Mesendoderm (in vitro differentiated cells): ENCODE data around the gene OR8I2. TPM values are rescaled to one million over a fixed set of nuclear protein-coding genes. Genes with fewer than 3 reads are reported as not detected.
"Not testable (repeated sequence)": the region's sequence is repeated elsewhere in the genome, so short reads cannot be mapped to it uniquely, and the experiment has no call there.

Experiments used
- DNase-seq: peaks from one replicate; pipeline ENCODE4 v3.0.0; 2013
- H2AK5ac ChIP-seq: 2 replicates; pipeline ENCODE4 v1.6.1; 2013; ENCODE audit warnings: low read length, inconsistent platforms
- H2BK120ac ChIP-seq: 2 replicates; pipeline ENCODE4 v1.6.1; 2013; ENCODE audit warnings: low read depth, mild to moderate bottlenecking, low read length, moderate library complexity, mixed read lengths
- H2BK15ac ChIP-seq: replicated peaks from 2 replicates; pipeline ENCODE4 v1.6.1; 2013; ENCODE audit warnings: low read depth, mild to moderate bottlenecking, moderate library complexity
- H2BK5ac ChIP-seq: 2 replicates; pipeline ENCODE4 v1.6.1; 2013; ENCODE audit warnings: low read length, inconsistent platforms
- H3K18ac ChIP-seq: 2 replicates; pipeline ENCODE4 v1.6.1; 2013; ENCODE audit warnings: mild to moderate bottlenecking, low read length, mixed read lengths
- H3K23ac ChIP-seq: one replicate; pipeline ENCODE4 v1.6.1; 2013; ENCODE audit warnings: low read length
- H3K27ac ChIP-seq: 2 replicates; pipeline ENCODE4 v1.5.1; 2013; ENCODE audit warnings: low read depth, mild to moderate bottlenecking, inconsistent platforms, low read length, moderate library complexity
- H3K27me3 ChIP-seq: 2 replicates; pipeline ENCODE4 v1.6.1; 2013; ENCODE audit warnings: low read length, control low read depth, mild to moderate bottlenecking, inconsistent platforms; ENCODE audit not compliant: insufficient read depth, poor library complexity
- H3K36me3 ChIP-seq: 2 replicates; pipeline ENCODE4 v1.6.1; 2013; ENCODE audit warnings: low read length, inconsistent platforms; ENCODE audit not compliant: control insufficient read depth, insufficient read depth
- H3K4ac ChIP-seq: one replicate; pipeline ENCODE4 v1.6.1; 2013; ENCODE audit warnings: low read depth, mild to moderate bottlenecking, low read length, moderate library complexity
- H3K4me1 ChIP-seq: 2 replicates; pipeline ENCODE4 v1.6.1; 2013; ENCODE audit warnings: low read depth, low read length, inconsistent platforms; ENCODE audit not compliant: control insufficient read depth
- H3K4me2 ChIP-seq: 2 replicates; pipeline ENCODE4 v1.6.1; 2013; ENCODE audit warnings: low read length
- H3K4me3 ChIP-seq: 2 replicates; pipeline ENCODE4 v1.5.1; 2013; ENCODE audit warnings: mild to moderate bottlenecking, low read length
- H3K56ac ChIP-seq: one replicate; pipeline ENCODE4 v1.6.1; 2013; ENCODE audit warnings: low read length
- H3K79me1 ChIP-seq: 2 replicates; pipeline ENCODE4 v1.6.1; 2013; ENCODE audit warnings: low read length, inconsistent platforms
- H3K79me2 ChIP-seq: 2 replicates; pipeline ENCODE4 v1.6.1; 2013; ENCODE audit warnings: mild to moderate bottlenecking, low read length; ENCODE audit not compliant: control insufficient read depth, insufficient read depth
- H3K9ac ChIP-seq: 2 replicates; pipeline ENCODE4 v1.6.1; 2013; ENCODE audit warnings: low read length, inconsistent platforms
- H4K5ac ChIP-seq: one replicate; pipeline ENCODE4 v1.6.1; 2013; ENCODE audit warnings: low read length
- H4K8ac ChIP-seq: one replicate; pipeline ENCODE4 v1.6.1; 2013; ENCODE audit warnings: low read depth, mild to moderate bottlenecking, control low read depth, low read length, moderate library complexity
- WGBS: extraction: QIAGEN DNeasy Blood & Tissue Kit; methylation state at CpG from one replicate; pipeline ENCODE4 v1.1.7; 2013; ENCODE audit warnings: low lambda C conversion rate, missing lambda C conversion rate; ENCODE audit not compliant: insufficient coverage; ENCODE audit errors: extremely low coverage; 5-methylcytosine and 5-hydroxymethylcytosine counted together
- polyA plus RNA-seq, 2 experiments: library from polyadenylated mRNA; stranded (reverse); fragments of 200-250 nt; gene quantifications; one replicate each; pipeline ENCODE4 v1.2.3, GENCODE V29; 2013

The OR8I2 gene
- polyA plus RNA-seq (2013, experiment 1 of 2), result not detected
- polyA plus RNA-seq (2013, experiment 2 of 2), result not detected

GRCh38 chr11:56093008-56093407 lies at the start of gene OR8I2:
Gene OR8I2, plus strand, starts transcription at chr11:56093308. Its CDS starts 0 bp downstream, at chr11:56093308.
- H4K5ac ChIP-seq, result no peak within 1 kb of the TSS
- no peak within 1 kb of the TSS for H4K8ac ChIP-seq
- no peak within 1 kb of the TSS for H3K9ac ChIP-seq
- H2BK5ac ChIP-seq, result no peak within 1 kb of the TSS
- no peaks in the 10 kb centered on the region for H3K4me1 ChIP-seq
- H3K36me3 ChIP-seq, result no peaks in the 10 kb centered on the region
- no peak within 1 kb of the TSS for H3K4me2 ChIP-seq
- H2BK120ac ChIP-seq, result no peak within 1 kb of the TSS
- no peak within 1 kb of the TSS for H3K18ac ChIP-seq
- H3K4me3 ChIP-seq, result no peak within 1 kb of the TSS
- no peak within 1 kb of the TSS for H3K23ac ChIP-seq
- H3K56ac ChIP-seq, result no peak within 1 kb of the TSS
- no peaks in the 10 kb centered on the region for H3K27me3 ChIP-seq
- no peaks in the 10 kb centered on the region for H3K79me2 ChIP-seq
- no peak within 1 kb of the TSS for H2AK5ac ChIP-seq
- H3K27ac ChIP-seq, result no peak within 1 kb of the TSS
- H2BK15ac ChIP-seq, result no peak within 1 kb of the TSS
- whole genome bisulfite sequencing, result no CpG with 5 or more reads among the region's 3 CpGs
- H3K79me1 ChIP-seq, result no peaks in the 10 kb centered on the region
- H3K4ac ChIP-seq, result no peak within 1 kb of the TSS
- DNase-seq, result no peak

GRCh38 chr11:56045538-56045937 lies 47.6 kb upstream of the OR8I2 start:
- H3K4me2 ChIP-seq, result no peak overlapping the region
- no peak for DNase-seq
- H3K4me1 ChIP-seq, result no peaks in the 10 kb centered on the region
- H2BK15ac ChIP-seq, result no peak overlapping the region
- H2BK120ac ChIP-seq, result no peak overlapping the region
- no peak overlapping the region for H2AK5ac ChIP-seq
- no peaks in the 10 kb centered on the region for H3K79me2 ChIP-seq
- H3K56ac ChIP-seq, result no peak overlapping the region
- H3K36me3 ChIP-seq, result no peaks in the 10 kb centered on the region
- no peaks in the 10 kb centered on the region for H3K27me3 ChIP-seq
- no peak overlapping the region for H3K23ac ChIP-seq
- H3K4ac ChIP-seq, result no peak overlapping the region
- WGBS, result no CpG with 5 or more reads among the region's 1 CpG
- H3K27ac ChIP-seq, result no peak overlapping the region
- no peak overlapping the region for H4K8ac ChIP-seq
- H3K4me3 ChIP-seq, result no peak overlapping the region
- H3K18ac ChIP-seq, result no peak overlapping the region
- H3K79me1 ChIP-seq, result no peaks in the 10 kb centered on the region
- H4K5ac ChIP-seq, result no peak overlapping the region
- H2BK5ac ChIP-seq, result no peak overlapping the region
- H3K9ac ChIP-seq, result no peak overlapping the region

DNA sequence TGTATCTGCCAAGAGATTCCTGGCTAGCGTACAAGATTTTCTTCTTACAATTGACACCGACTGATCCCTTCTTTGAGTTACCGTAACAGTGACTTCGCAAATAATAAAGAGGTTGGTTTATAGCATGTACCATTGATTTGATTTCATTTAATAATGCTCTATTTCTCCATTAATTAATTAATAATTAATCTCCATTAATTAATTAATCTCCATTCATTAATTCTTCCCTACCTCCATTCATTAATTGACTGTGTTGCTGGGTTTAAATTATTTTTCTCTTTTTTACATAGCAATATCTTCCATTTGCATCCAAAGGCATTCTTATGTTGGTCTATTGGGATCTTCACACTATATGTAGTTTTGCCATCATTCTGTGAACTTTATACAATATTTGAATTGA lies 44.6 kb upstream of the OR8I2 start:
- Histone ChIP-seq H3K4me2 (no peak overlapping the region), H3K27me3 (no peaks in the 10 kb centered on the region), H3K27ac (no peak overlapping the region), H4K8ac (no peak overlapping the region), H2AK5ac (no peak overlapping the region), H3K79me2 (no peaks in the 10 kb centered on the region), H3K4ac (no peak overlapping the region), H3K9ac (no peak overlapping the region), H3K18ac (no peak overlapping the region), H2BK15ac (no peak overlapping the region), H4K5ac (no peak overlapping the region), H3K56ac (no peak overlapping the region), H3K23ac (no peak overlapping the region), H3K4me1 (no peaks in the 10 kb centered on the region), H3K4me3 (no peak overlapping the region), H2BK5ac (no peak overlapping the region), H3K79me1 (no peaks in the 10 kb centered on the region), H3K36me3 (no peaks in the 10 kb centered on the region), H2BK120ac (no peak overlapping the region)
- no CpG with 5 or more reads among the region's 4 CpGs for WGBS
- no peak for DNase-seq

GRCh38 chr11:56049487-56049886 lies 43.6 kb upstream of the OR8I2 start:
- H3K56ac ChIP-seq, result no peak overlapping the region
- H3K4me3 ChIP-seq, result no peak overlapping the region
- H2BK15ac ChIP-seq, result no peak overlapping the region
- no peak overlapping the region for H2BK5ac ChIP-seq
- H2AK5ac ChIP-seq, result no peak overlapping the region
- no peak overlapping the region for H3K9ac ChIP-seq
- H3K23ac ChIP-seq, result no peak overlapping the region
- no CpG with 5 or more reads among the region's 2 CpGs for WGBS
- H2BK120ac ChIP-seq, result no peak overlapping the region
- H4K5ac ChIP-seq, result no peak overlapping the region
- H3K36me3 ChIP-seq, result no peaks in the 10 kb centered on the region
- DNase-seq, result no peak
- H3K4ac ChIP-seq, result no peak overlapping the region
- H4K8ac ChIP-seq, result no peak overlapping the region
- H3K27me3 ChIP-seq, result no peaks in the 10 kb centered on the region
- no peak overlapping the region for H3K4me2 ChIP-seq
- H3K79me2 ChIP-seq, result no peaks in the 10 kb centered on the region
- no peak overlapping the region for H3K18ac ChIP-seq
- H3K27ac ChIP-seq, result no peak overlapping the region
- H3K4me1 ChIP-seq, result no peaks in the 10 kb centered on the region
- no peaks in the 10 kb centered on the region for H3K79me1 ChIP-seq

- not testable (repeated sequence) for H3K79me1 ChIP-seq, H4K5ac ChIP-seq, H3K4me1 ChIP-seq, H3K23ac ChIP-seq, H3K79me2 ChIP-seq, H2AK5ac ChIP-seq, H2BK120ac ChIP-seq, H3K36me3 ChIP-seq, H3K9ac ChIP-seq, H3K27me3 ChIP-seq, H3K4me2 ChIP-seq, H4K8ac ChIP-seq, H2BK15ac ChIP-seq, H3K4ac ChIP-seq, H3K4me3 ChIP-seq, H3K27ac ChIP-seq, H3K56ac ChIP-seq, H3K18ac ChIP-seq, H2BK5ac ChIP-seq
- no CpG with 5 or more reads among the region's 4 CpGs for WGBS
- DNase-seq, result peak; percentile 68
Measured at GRCh38 chr11:56056366-56056765, 36.7 kb upstream of the OR8I2 start.

GRCh38 chr11:56057661-56058237 lies 35.4 kb upstream of the OR8I2 start:
- H3K4me2 ChIP-seq, H3K79me1 ChIP-seq, H2BK120ac ChIP-seq, H3K18ac ChIP-seq, H4K8ac ChIP-seq, H3K4ac ChIP-seq, H3K56ac ChIP-seq, H3K9ac ChIP-seq, H3K27me3 ChIP-seq, H3K79me2 ChIP-seq, H4K5ac ChIP-seq, H3K4me1 ChIP-seq, H3K27ac ChIP-seq, H2AK5ac ChIP-seq, H2BK5ac ChIP-seq, H3K36me3 ChIP-seq, H3K4me3 ChIP-seq, H2BK15ac ChIP-seq, H3K23ac ChIP-seq: not testable (repeated sequence)
- no CpG with 5 or more reads among the region's 7 CpGs for WGBS
- DNase-seq, result peak; percentile 89
